ENCODE measurements around the gene MLF1.

DNA sequence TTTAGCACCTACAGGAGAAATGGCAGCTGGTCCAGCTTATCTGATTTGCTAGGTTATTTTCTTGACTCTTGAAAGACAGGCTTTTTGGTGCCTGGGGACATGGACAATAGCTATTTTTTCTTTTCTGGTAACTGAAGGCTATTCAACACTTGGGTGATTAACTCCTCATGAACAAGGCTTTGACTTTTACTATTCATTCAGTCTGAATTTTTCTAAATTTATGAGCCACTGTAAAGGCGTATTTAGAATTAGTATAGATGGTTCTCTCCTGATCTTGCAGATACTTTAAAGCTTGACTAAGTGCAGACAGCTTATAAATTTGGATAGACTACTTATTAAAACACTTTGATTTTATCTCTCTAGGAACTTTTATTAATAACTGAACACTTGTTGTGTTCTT lies 54.9 kb downstream of the MLF1 start:
- TF ChIP-seq, protein P1, sequence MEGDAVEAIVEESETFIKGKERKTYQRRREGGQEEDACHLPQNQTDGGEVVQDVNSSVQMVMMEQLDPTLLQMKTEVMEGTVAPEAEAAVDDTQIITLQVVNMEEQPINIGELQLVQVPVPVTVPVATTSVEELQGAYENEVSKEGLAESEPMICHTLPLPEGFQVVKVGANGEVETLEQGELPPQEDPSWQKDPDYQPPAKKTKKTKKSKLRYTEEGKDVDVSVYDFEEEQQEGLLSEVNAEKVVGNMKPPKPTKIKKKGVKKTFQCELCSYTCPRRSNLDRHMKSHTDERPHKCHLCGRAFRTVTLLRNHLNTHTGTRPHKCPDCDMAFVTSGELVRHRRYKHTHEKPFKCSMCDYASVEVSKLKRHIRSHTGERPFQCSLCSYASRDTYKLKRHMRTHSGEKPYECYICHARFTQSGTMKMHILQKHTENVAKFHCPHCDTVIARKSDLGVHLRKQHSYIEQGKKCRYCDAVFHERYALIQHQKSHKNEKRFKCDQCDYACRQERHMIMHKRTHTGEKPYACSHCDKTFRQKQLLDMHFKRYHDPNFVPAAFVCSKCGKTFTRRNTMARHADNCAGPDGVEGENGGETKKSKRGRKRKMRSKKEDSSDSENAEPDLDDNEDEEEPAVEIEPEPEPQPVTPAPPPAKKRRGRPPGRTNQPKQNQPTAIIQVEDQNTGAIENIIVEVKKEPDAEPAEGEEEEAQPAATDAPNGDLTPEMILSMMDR (IDR thresholded peaks at IDR 0.05), result no peak
- TF ChIP-seq POLR2A (IDR thresholded peaks at IDR 0.05), result no peak
